Measurements from ENCODE around the gene PRL.

PRL gene

GRCh38 chr6:22296936-22297335, at the start of gene PRL:
Gene PRL, minus strand, starts transcription at chr6:22297036. Its CDS starts 54 bp downstream, at chr6:22296982.
- DNase-seq = no peak

DNA sequence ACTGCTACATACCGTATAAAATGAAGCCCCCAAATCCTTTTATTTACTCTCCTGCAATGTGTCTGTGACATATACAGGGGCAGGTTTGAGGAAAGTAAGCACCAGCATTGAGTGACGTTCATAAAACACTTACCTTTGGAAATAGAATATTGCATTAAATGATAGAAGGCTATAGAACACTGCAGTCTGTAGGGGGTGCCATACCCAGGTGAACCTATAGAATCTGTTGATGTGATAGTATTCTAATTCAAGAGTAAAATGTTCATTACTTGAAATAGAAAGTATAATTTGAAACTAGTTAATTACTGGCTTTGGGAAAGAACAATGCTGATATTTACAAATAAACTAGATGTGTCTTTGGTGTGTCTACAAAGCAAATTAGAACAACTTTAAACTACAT, 47.0 kb upstream of the PRL start:
- DNase-seq = no peak

DNA sequence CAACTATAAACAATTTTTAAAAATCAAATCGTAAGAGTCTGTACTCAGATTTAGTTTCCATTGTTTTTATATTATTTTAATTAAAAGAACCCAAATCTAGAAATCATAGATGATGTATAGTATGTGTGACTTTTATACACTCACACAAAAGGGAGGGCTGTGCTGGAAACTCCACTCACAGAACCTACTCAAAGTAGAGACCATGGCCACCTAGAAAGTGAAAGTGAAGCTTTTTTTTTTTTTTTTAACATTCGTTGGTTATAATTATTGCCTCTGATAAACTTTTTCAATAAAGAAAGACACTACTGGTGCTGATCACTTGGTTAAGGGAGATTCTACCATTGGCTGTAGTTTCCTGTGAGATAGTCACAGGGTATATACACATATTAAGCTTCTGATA, 37.9 kb upstream of the PRL start:
- no peak for DNase-seq

DNA sequence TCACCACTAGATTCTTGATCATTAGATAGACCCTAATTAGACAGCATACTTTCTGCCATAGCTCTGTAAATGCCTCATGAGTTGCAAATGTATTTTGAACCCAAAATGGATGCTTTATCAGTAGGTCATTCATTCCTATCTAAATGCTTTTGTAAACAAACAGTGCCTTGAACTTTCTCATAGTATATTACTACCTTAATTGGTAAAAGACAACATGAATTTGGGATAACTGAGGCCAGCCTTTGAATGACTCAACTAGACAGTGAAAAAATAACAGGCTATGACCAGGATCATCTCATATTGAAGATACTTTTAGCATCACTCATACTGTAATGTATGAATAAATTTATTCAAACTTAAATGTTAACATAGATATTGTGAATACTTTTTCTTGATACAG, 37.0 kb upstream of the PRL start:
- DNase-seq = no peak

DNA sequence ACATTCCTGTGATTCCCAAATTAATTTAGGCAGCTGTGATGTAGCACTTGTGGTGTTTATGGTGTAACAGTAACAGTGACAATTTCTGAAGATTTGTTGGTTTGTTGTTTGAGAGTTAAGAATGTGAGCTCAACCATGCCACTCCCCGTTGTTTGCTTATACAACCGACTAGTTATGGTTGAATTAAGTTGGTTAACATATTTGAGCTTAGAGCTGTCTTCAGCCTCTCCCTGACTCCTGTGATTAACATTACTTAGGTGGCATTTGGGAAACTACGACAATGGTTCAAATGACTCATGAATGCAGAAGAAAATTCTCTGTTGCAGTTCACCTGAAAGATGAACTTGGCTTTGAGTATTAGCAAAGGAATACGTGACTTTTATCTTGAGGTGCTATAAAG, 35.9 kb upstream of the PRL start:
- no peak for DNase-seq

DNA sequence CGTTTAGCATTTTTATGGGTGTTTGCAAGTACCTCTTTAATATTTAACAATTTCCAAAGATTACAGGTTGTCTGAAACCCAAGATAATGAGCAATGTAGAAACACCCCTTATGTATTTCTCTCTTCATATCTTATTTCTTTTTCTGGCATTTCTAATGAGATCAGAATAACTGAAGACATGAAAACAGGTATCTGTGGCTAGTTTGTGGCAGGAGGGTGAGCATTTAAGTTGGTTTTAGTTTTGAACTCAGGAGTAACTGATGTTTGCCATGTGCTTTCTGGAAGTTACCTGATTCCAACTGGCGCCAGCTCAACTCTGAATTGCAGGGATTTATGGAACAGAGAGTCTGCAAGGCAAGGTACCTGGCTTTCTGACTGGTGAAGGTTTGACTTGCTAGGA, 35.4 kb upstream of the PRL start:
- no peak for DNase-seq

GRCh38 chr6:22330941-22331340, 34.1 kb upstream of the PRL start:
- DNase-seq = no peak

- no peak for DNase-seq
Observed at GRCh38 chr6:22328474-22328873, 31.6 kb upstream of the PRL start.

- no peak for DNase-seq
Observed at GRCh38 chr6:22327881-22328280, 31.0 kb upstream of the PRL start.

DNA sequence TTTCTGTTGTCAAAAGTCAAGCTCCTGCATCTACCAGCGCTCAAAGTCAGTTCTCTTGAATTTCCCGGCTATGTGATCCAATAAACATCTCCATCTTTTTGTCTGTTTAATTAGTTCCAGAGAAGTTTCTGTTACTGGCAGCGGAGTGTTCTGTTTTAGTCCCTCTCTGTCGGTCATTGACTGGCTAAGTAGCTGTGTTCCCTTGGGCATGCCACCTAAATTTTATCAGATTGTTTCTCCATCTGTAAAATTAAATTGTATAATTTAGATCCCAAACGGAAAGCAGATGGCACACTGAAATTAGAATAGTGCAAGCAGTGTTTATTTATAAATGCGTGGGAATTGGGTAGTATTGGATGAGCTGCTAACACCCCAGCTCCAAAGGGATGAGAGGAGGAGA, 29.7 kb upstream of the PRL start:
- no peak for DNase-seq

- DNase-seq = no peak
Observed at GRCh38 chr6:22325481-22325880, 28.6 kb upstream of the PRL start.

- DNase-seq = no peak
Observed at GRCh38 chr6:22323848-22324247, 27.0 kb upstream of the PRL start.

DNA sequence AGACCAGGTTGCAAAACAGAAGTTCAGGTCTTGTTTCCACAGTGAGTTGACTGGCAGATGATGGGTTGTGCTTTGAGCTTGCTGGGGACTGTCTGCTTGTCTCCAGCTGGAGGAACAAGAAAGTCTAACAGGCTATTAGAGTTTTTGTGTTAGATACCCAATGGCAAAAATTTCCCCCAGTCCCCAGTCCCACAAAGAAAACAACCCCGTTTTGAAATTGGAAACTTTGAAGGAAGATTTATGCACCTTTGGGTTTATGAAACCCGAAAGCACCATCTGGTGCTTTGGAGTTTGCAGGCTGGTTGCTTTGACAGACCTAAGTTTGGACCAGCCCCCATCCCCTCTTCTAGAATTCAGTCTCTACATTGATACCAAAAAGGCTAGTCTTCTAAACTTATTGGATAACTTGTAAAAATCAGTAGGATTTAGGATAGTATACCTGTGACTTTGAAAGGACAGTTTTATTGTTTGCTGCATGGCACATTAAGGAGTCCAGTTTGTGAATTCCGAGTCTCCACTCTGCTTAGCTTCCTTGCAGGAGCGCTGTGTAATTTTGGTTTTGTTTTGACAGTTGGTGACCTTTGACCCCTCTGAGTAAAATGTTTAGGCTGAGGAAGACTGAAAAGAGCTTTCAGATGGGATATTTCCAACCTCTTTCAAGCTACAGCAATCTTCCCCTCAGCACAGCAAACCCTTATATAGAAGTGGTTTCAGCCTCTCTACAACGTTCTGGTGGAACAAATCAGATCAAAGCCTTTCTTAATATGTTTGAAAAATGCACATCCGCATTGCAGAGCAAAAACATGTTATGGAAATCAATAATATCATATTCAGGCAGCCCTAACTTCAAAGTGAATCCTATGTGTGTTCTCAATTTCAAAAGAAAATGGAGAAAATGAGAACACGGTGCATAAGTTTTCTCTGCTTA, 25.5 kb upstream of the PRL start:
- no peak for DNase-seq

GRCh38 chr6:22320750-22321149, 23.9 kb upstream of the PRL start:
- no peak for DNase-seq

GRCh38 chr6:22318404-22318803, 21.6 kb upstream of the PRL start:
- DNase-seq = peak in 1 of 56 donors; percentile 0

GRCh38 chr6:22313796-22314195, 17.0 kb upstream of the PRL start:
- no peak for DNase-seq

GRCh38 chr6:22308939-22309338, 12.1 kb upstream of the PRL start:
- no peak for DNase-seq

DNA sequence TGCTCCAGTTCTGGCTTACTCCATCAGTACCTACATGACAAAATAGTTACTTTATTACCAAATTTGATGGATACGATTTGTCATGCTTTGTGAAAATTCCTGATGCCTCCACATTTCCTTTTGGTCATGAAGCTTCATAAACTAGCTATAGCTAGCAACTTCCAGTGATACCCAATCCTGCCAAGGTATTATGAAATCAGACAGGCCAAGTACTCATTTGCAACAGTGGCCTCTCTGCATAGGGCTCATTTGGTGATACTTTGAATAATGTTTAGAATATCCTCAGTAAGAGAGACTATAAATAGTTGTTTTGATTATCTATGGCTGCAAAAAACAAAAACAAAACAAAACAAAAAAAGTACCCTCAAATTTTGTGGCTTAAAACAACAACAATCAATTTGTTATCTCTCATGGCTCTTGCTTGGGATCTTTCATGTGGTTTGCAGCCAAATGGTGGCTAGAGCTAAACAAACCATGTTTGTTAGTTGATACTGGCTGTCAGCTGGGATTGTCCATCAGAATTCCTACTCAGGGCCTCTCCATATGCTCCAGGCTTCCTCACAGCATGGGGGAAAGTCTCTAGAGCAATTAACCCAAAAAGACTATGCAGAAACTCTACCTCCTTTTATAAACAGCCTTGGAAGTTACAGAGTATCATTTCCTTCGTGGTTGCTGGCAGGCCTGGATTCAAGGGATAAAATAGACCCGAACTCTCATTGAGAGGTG, 10.1 kb upstream of the PRL start:
- no peak for DNase-seq

DNA sequence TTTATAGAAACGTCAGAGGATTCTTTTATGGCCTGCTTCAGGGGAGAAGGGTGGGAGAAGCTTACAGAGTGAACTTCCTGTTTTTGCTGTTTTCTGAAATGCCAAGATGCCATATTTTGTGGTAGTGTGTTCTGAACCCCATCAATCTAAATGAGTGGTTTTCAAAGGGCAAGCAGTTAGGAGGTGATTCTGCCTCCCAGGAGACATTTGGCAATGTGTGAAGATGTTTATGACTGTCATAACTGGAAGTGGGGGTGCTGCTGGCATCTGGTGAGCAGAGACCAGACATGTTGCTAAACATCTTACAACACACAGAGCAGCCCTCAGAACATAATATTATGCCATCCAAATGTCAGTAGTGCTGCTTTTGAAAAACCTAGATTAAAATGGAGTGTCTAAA, 6.0 kb upstream of the PRL start:
- no peak for DNase-seq

- DNase-seq = no peak
Observed at GRCh38 chr6:22300273-22300998, 3.6 kb upstream of the PRL start.

DNA sequence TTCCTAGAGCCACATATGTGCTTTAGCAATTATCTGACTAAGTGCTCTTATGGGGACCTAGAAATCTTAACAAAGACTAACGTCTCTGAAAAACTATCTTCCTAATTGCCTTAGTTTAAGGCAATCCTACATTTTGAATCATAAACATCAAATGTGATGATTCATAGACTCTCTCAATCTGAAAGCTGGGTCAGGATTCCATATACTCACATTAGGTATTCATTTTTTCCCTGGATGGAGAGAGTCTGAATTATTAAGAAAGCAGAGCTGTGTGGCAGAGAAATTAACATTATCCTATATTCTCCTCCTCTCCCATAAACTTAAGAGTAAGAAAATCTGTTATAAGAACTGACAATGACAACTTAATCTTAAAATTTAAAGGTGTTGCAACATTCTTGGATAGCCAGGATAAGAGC, 1.6 kb upstream of the PRL start:
- no peak for DNase-seq

GRCh38 chr6:22296067-22296466, 769 bp downstream of the PRL start:
- no peak for DNase-seq
